ENCODE data around the gene RPL13A. TPM values are rescaled to one million over a fixed set of nuclear protein-coding genes. Genes with fewer than 3 reads are reported as not detected.

Gene RPL13A
- total and polyA plus RNA-seq, 2 of the 13 experiments (the other 11 are each of a cell fraction or from before 2014, with no cell fraction given) = 2,601 to 3,407 TPM

GRCh38 chr19:49475191-49475917 is 12.1 kb upstream of the RPL13A start:
- CTCF ChIA-PET (ENCODE audit: low intra/inter-chr PET ratio, low total read pairs) = interaction anchor here (1.2 to 2.1 kb wide), 3 partner anchors 32 to 95 kb away, joined by 3 to 12 read pairs (median 5); no protein-coding TSS in a partner anchor
- WGBS (ENCODE audit: low lambda C conversion rate) = 56% methylated on average over 15 of the region's 15 CpGs
- TF ChIP-seq ZNF713 (CRISPR knock-in tag; IDR thresholded peaks at IDR 0.05) (no peak), TFAP4 (IDR thresholded peaks at IDR 0.05; ENCODE audit: borderline replicate concordance, low read depth) (no peak), SALL2 (CRISPR knock-in tag; IDR thresholded peaks at IDR 0.05) (no peak), ZNF563 (CRISPR knock-in tag; IDR thresholded peaks at IDR 0.05) (no peak), NFIB (CRISPR knock-in tag; IDR thresholded peaks at IDR 0.05; ENCODE audit: borderline replicate concordance) (no peak), KLF6 (CRISPR knock-in tag; IDR thresholded peaks at IDR 0.05) (no peak), ZNF3 (CRISPR knock-in tag; IDR thresholded peaks at IDR 0.05) (no peak), RFXAP (CRISPR knock-in tag; IDR thresholded peaks at IDR 0.05; ENCODE audit: borderline replicate concordance) (no peak), ZNF17 (CRISPR knock-in tag; IDR thresholded peaks at IDR 0.05) (no peak), ZNF670 (CRISPR knock-in tag; IDR thresholded peaks at IDR 0.05; ENCODE audit: borderline replicate concordance) (no peak), ZNF646 (CRISPR knock-in tag; IDR thresholded peaks at IDR 0.05) (no peak), ZNF841 (CRISPR knock-in tag; IDR thresholded peaks at IDR 0.05; ENCODE audit: borderline replicate concordance) (no peak), CENPT (CRISPR knock-in tag; IDR thresholded peaks at IDR 0.05; ENCODE audit: low read depth) (no peak), NFKBIZ (CRISPR knock-in tag; IDR thresholded peaks at IDR 0.05) (no peak)
- no peaks in the 10 kb centered on the region for H3K79me2 ChIP-seq (ENCODE audit: insufficient read depth, low read length)
- H4K20me1 ChIP-seq (ENCODE audit: insufficient read depth, low read length) = no peaks in the 10 kb centered on the region
- H3K9ac ChIP-seq (ENCODE audit: insufficient read depth, low read depth, low read length) = no peak overlapping the region
- no peak overlapping the region for H3K27ac ChIP-seq (ENCODE audit: extremely low read length, insufficient read depth, low read length)
- peaks cover 42% of the 10 kb centered on the region for H3K4me1 ChIP-seq (ENCODE audit: insufficient read depth, low read length)
- in situ Hi-C loops (cut with HindIII; ENCODE audit: extremely low pct_ligation_motif_present, low pct_unique_long_range_greater_than_20kb) (no loop called here), intact Hi-C loops (cut with micrococcal nuclease; ENCODE audit: unreplicated experiment) (no loop called here)
- no peaks in the 10 kb centered on the region for H3K9me3 ChIP-seq (ENCODE audit: low read length)
- DNase-seq (ENCODE audit: low spot score) = no peak
- ATAC-seq = no peak
- no peak overlapping the region for H2AFZ ChIP-seq (ENCODE audit: low read length)
- FAIRE-seq = no peak
- 0 out of 6 replicates have a peak overlapping the region, but pooled peaks of 1 of the 3 experiments have one; percentile 78 for H3K4me3 ChIP-seq (replicated peaks in 1 of 3; ENCODE audit: insufficient read depth in 1 of 3, low read depth in 2 of 3, low read length in 3 of 3)
- no peaks in the 10 kb centered on the region for H3K36me3 ChIP-seq (replicated peaks in 1 of 2; ENCODE audit: control insufficient read depth in 1 of 2, insufficient read depth in 2 of 2, low read length in 2 of 2)
- H3K4me2 ChIP-seq (ENCODE audit: low read depth, low read length) = peak overlapping the region; percentile 99
- POLR2A ChIA-PET = interaction anchor here (0.8 to 1.3 kb wide), 4 partner anchors 13 to 165 kb away, joined by 3 to 24 read pairs (median 4); partner anchors contain the start of genes ALDH16A1, PIH1D1 and RRAS
- no TSS peak for BruUV-seq (replicated peaks)
- no peaks in the 10 kb centered on the region; a peak in 1 of 5 replicates for H3K27me3 ChIP-seq (ENCODE audit: control insufficient read depth in 1 of 2, insufficient read depth in 2 of 2, low read length in 2 of 2)

Measured in HepG2 (cell line).